HUES64 (cell line): Measurements from ENCODE around the gene XRRA1.
"Not testable (repeated sequence)": the region's sequence is repeated elsewhere in the genome, so short reads cannot be mapped to it uniquely, and the experiment has no call there.

Experiments
- H3K27ac ChIP-seq: 2 replicates; pipeline ENCODE4 v1.7.0; 2013; ENCODE audit warnings: low read depth, low read length, inconsistent platforms
- H3K27me3 ChIP-seq: 2 replicates; pipeline ENCODE4 v1.6.1; 2013; ENCODE audit warnings: mild to moderate bottlenecking, low read length; ENCODE audit not compliant: insufficient read depth
- H3K36me3 ChIP-seq: 2 replicates; pipeline ENCODE4 v1.6.1; 2013; ENCODE audit warnings: mild to moderate bottlenecking, low read length; ENCODE audit not compliant: insufficient read depth
- H3K4me1 ChIP-seq: 2 replicates; pipeline ENCODE4 v1.6.1; 2013; ENCODE audit warnings: mild to moderate bottlenecking, low read length, moderate library complexity; ENCODE audit not compliant: insufficient read depth
- H3K4me3 ChIP-seq: 2 replicates; pipeline ENCODE4 v1.5.1; 2013; ENCODE audit warnings: mild to moderate bottlenecking, low read length, moderate library complexity
- H3K9ac ChIP-seq: 2 replicates; pipeline ENCODE4 v1.6.1; 2013; ENCODE audit warnings: mild to moderate bottlenecking, low read depth, low read length
- H3K9me3 ChIP-seq: 2 replicates; pipeline ENCODE4 v1.6.1; 2013; ENCODE audit warnings: low read depth, low read length; ENCODE audit not compliant: insufficient read depth
- WGBS: fragments of 150-250, 120-280 bp; methylation state at CpG from one replicate; pipeline ENCODE4 v1.1.7; 2013; ENCODE audit warnings: missing lambda C conversion rate; 5-methylcytosine and 5-hydroxymethylcytosine counted together

XRRA1 gene

GRCh38 chr11:74825596-74825995 is 123.3 kb downstream of the XRRA1 start:
- not testable (repeated sequence) for H3K9ac ChIP-seq, H3K4me1 ChIP-seq, H3K27me3 ChIP-seq, H3K4me3 ChIP-seq, H3K27ac ChIP-seq
- H3K36me3 ChIP-seq, result peaks cover 55% of the 10 kb centered on the region
- H3K9me3 ChIP-seq, result peaks cover 47% of the 10 kb centered on the region
- WGBS, result 95% methylated on average over 2 of the region's 2 CpGs

GRCh38 chr11:74824285-74824982 is 124.5 kb downstream of the XRRA1 start:
- Histone ChIP-seq H3K27ac (no peak overlapping the region), H3K9ac (no peak overlapping the region), H3K4me1 (no peaks in the 10 kb centered on the region), H3K4me3 (no peak overlapping the region), H3K9me3 (peaks cover 47% of the 10 kb centered on the region), H3K36me3 (peaks cover 61% of the 10 kb centered on the region), H3K27me3 (no peaks in the 10 kb centered on the region)
- 98% methylated on average over 1 of the region's 1 CpG for WGBS

- peaks cover 41% of the 10 kb centered on the region for H3K9me3 ChIP-seq
- H3K36me3 ChIP-seq, result peaks cover 64% of the 10 kb centered on the region
Measured at GRCh38 chr11:74822170-74822569, 126.7 kb downstream of the XRRA1 start.

GRCh38 chr11:74820763-74821162 is 128.1 kb downstream of the XRRA1 start:
- no peaks in the 10 kb centered on the region for H3K4me1 ChIP-seq
- 89% methylated on average over 1 of the region's 1 CpG for WGBS
- peaks cover 52% of the 10 kb centered on the region for H3K36me3 ChIP-seq
- H3K27ac ChIP-seq, result no peak overlapping the region
- H3K4me3 ChIP-seq, result no peak overlapping the region
- no peaks in the 10 kb centered on the region for H3K27me3 ChIP-seq
- H3K9me3 ChIP-seq, result peaks cover 26% of the 10 kb centered on the region
- no peak overlapping the region for H3K9ac ChIP-seq

More at GRCh38 chr11:74822170-74822569, 126.7 kb downstream of the XRRA1 start:
- Histone ChIP-seq H3K27ac (no peak overlapping the region), H3K27me3 (no peaks in the 10 kb centered on the region), H3K4me3 (no peak overlapping the region), H3K9ac (no peak overlapping the region), H3K4me1 (no peaks in the 10 kb centered on the region)
- 96% methylated on average over 5 of the region's 5 CpGs for WGBS

GRCh38 chr11:74819400-74819799 is 129.5 kb downstream of the XRRA1 start:
- no peak overlapping the region for H3K9ac ChIP-seq
- H3K27ac ChIP-seq, result no peak overlapping the region
- peaks cover 14% of the 10 kb centered on the region for H3K9me3 ChIP-seq
- H3K36me3 ChIP-seq, result peaks cover 38% of the 10 kb centered on the region
- no peak overlapping the region for H3K4me3 ChIP-seq
- 86% methylated on average over 1 of the region's 1 CpG for WGBS
- H3K27me3 ChIP-seq, result no peaks in the 10 kb centered on the region
- no peaks in the 10 kb centered on the region for H3K4me1 ChIP-seq

- H3K27ac ChIP-seq, result no peak overlapping the region
- H3K4me1 ChIP-seq, result no peaks in the 10 kb centered on the region
- H3K36me3 ChIP-seq, result peaks cover 33% of the 10 kb centered on the region
- peaks cover 4% of the 10 kb centered on the region; the same call in 1 of the 2 replicates for H3K9me3 ChIP-seq
- H3K27me3 ChIP-seq, result no peaks in the 10 kb centered on the region
- no peak overlapping the region for H3K4me3 ChIP-seq
- no peak overlapping the region for H3K9ac ChIP-seq
- 79% methylated on average over 3 of the region's 3 CpGs for WGBS
Measured at GRCh38 chr11:74818283-74818946, 130.5 kb downstream of the XRRA1 start.

GRCh38 chr11:74816664-74817063 is 132.2 kb downstream of the XRRA1 start:
- no peak overlapping the region for H3K4me3 ChIP-seq
- H3K9ac ChIP-seq, result no peak overlapping the region
- H3K9me3 ChIP-seq, result no peaks in the 10 kb centered on the region
- peaks cover 24% of the 10 kb centered on the region for H3K36me3 ChIP-seq
- H3K27ac ChIP-seq, result no peak overlapping the region
- H3K27me3 ChIP-seq, result no peaks in the 10 kb centered on the region
- no peaks in the 10 kb centered on the region for H3K4me1 ChIP-seq
- 84% methylated on average over 2 of the region's 2 CpGs for WGBS

- no peaks in the 10 kb centered on the region for H3K9me3 ChIP-seq
- no peak overlapping the region for H3K4me3 ChIP-seq
- peaks cover 21% of the 10 kb centered on the region for H3K36me3 ChIP-seq
- H3K27me3 ChIP-seq, result no peaks in the 10 kb centered on the region
- no peak overlapping the region for H3K27ac ChIP-seq
- 94% methylated on average over 2 of the region's 3 CpGs for WGBS
- no peaks in the 10 kb centered on the region for H3K4me1 ChIP-seq
- no peak overlapping the region for H3K9ac ChIP-seq
Measured at GRCh38 chr11:74815966-74816365, 132.9 kb downstream of the XRRA1 start.

GRCh38 chr11:74809801-74810200 is 139.1 kb downstream of the XRRA1 start:
- Histone ChIP-seq H3K4me1 (no peaks in the 10 kb centered on the region), H3K9me3 (no peaks in the 10 kb centered on the region), H3K4me3 (no peak overlapping the region), H3K27ac (no peak overlapping the region), H3K27me3 (no peaks in the 10 kb centered on the region), H3K9ac (no peak overlapping the region), H3K36me3 (0 out of 2 replicates have a peak, but pooled peaks cover 10% of the 10 kb centered on the region)

- Histone ChIP-seq H3K9ac (no peak overlapping the region), H3K36me3 (0 out of 2 replicates have a peak, but pooled peaks cover 5% of the 10 kb centered on the region), H3K4me1 (no peaks in the 10 kb centered on the region), H3K27me3 (no peaks in the 10 kb centered on the region), H3K4me3 (no peak overlapping the region), H3K9me3 (no peaks in the 10 kb centered on the region), H3K27ac (no peak overlapping the region)
- 94% methylated on average over 3 of the region's 3 CpGs for WGBS
Measured at GRCh38 chr11:74806267-74806666, 142.6 kb downstream of the XRRA1 start.

GRCh38 chr11:74791333-74792100 is 157.4 kb downstream of the XRRA1 start:
- Histone ChIP-seq H3K36me3 (peaks cover 43% of the 10 kb centered on the region), H3K4me3 (no peak overlapping the region)
- WGBS, result 84% methylated on average over 9 of the region's 9 CpGs

More at GRCh38 chr11:74791333-74792100, 157.4 kb downstream of the XRRA1 start:
- H3K4me1 ChIP-seq, result no peaks in the 10 kb centered on the region
- H3K27me3 ChIP-seq, result no peaks in the 10 kb centered on the region
- H3K9ac ChIP-seq, result no peak overlapping the region
- H3K9me3 ChIP-seq, result peaks cover 13% of the 10 kb centered on the region; the same call in 1 of the 2 replicates
- no peak overlapping the region for H3K27ac ChIP-seq
